H1 (cell line): Measurements from ENCODE around the gene CACNG8. TPM values are rescaled to one million over a fixed set of nuclear protein-coding genes. Genes with fewer than 3 reads are reported as not detected.

Source experiments
- CTCF ChIA-PET: fragments of 300-600 bp; sonication (Branson Sonifier 250); formaldehyde crosslinking; loops from one replicate; lab custom pipeline; 2021; ENCODE audit not compliant: partially characterized antibody; lab: Charles Lee
- POLR2A ChIA-PET: fragments of 300-600 bp; sonication (Branson Sonifier 250); formaldehyde crosslinking; loops from one replicate; lab custom pipeline; 2021; ENCODE audit warnings: inconsistent platforms; ENCODE audit not compliant: partially characterized antibody; lab: Charles Lee
- DNase-seq, 2 experiments: peaks; one replicate each; pipeline versions ENCODE4 v3.0.0 to v3.0.0-alpha.2; 2010 to 2022; ENCODE audit warnings: low spot score in 2 of 2, low read depth in 1 of 2, mixed read lengths in 1 of 2
- FAIRE-seq: peaks from 2 replicates; lab custom pipeline; 2011; peaks lifted over from hg19 to GRCh38; lab: Jason Lieb, UNC
- H2AFZ ChIP-seq: 2 replicates; pipeline ENCODE4 v1.8.1; 2012; ENCODE audit warnings: low read length, inconsistent platforms
- H2AK5ac ChIP-seq: 2 replicates; pipeline ENCODE4 v1.6.1; 2013; ENCODE audit warnings: low read depth, low read length
- H2BK120ac ChIP-seq: replicated peaks from 2 replicates; pipeline ENCODE3; 2013; ENCODE audit warnings: low read depth, low read length, inconsistent platforms
- H2BK12ac ChIP-seq: 2 replicates; pipeline ENCODE4 v1.6.1; 2013; ENCODE audit warnings: low read depth, low read length
- H2BK15ac ChIP-seq: 2 replicates; pipeline ENCODE4 v1.6.1; 2013; ENCODE audit warnings: low read length
- H2BK20ac ChIP-seq: 2 replicates; pipeline ENCODE4 v1.6.1; 2013; ENCODE audit warnings: low read length
- H2BK5ac ChIP-seq: 2 replicates; pipeline ENCODE4 v1.6.1; 2013; ENCODE audit warnings: low read depth, low read length
- H3K14ac ChIP-seq: 2 replicates; pipeline ENCODE4 v1.6.1; 2013; ENCODE audit warnings: inconsistent platforms; ENCODE audit not compliant: insufficient read length
- H3K18ac ChIP-seq: 2 replicates; pipeline ENCODE4 v1.6.1; 2013; ENCODE audit warnings: low read length; ENCODE audit errors: extremely low read depth
- H3K23ac ChIP-seq: 2 replicates; pipeline ENCODE4 v1.6.1; 2013; ENCODE audit warnings: inconsistent platforms; ENCODE audit not compliant: insufficient read length
- H3K23me2 ChIP-seq: 2 replicates; pipeline ENCODE4 v1.6.1; 2013; ENCODE audit warnings: low read depth, low read length
- H3K27ac ChIP-seq: 2 replicates; pipeline ENCODE4 v1.6.1; 2011; ENCODE audit warnings: low read depth, low read length, inconsistent platforms
- H3K27me3 ChIP-seq, 4 experiments: replicated peaks in 1 of 4; 1 replicate in 1 of 4; 2 replicates in 3 of 4; pipeline versions ENCODE4 v1.6.1 to v1.8.1; 2011 to 2013; ENCODE audit warnings: low read length in 3 of 4, mild to moderate bottlenecking in 3 of 4, inconsistent platforms in 2 of 4, mixed read lengths in 2 of 4, moderate library complexity in 1 of 4; ENCODE audit not compliant: control insufficient read depth in 3 of 4, insufficient read depth in 3 of 4; ENCODE audit errors: extremely low read depth in 1 of 4
- H3K36me3 ChIP-seq, 4 experiments: 2 replicates each; pipeline versions ENCODE4 v1.6.1 to v1.8.1; 2011 to 2013; ENCODE audit warnings: mild to moderate bottlenecking in 4 of 4, low read length in 3 of 4, moderate library complexity in 2 of 4, control low read depth in 1 of 4, inconsistent platforms in 1 of 4; ENCODE audit not compliant: insufficient read depth in 4 of 4, control insufficient read depth in 2 of 4
- H3K4ac ChIP-seq: replicated peaks from 2 replicates; pipeline ENCODE3; 2013; ENCODE audit warnings: low read length, low read depth, mixed read lengths, inconsistent platforms; ENCODE audit not compliant: insufficient read length
- H3K4me1 ChIP-seq, 4 experiments: replicated peaks in 1 of 4; 1 replicate in 1 of 4; 2 replicates in 3 of 4; pipeline versions ENCODE4 v1.6.1 to v1.8.1; 2011 to 2013; ENCODE audit warnings: low read length in 3 of 4, inconsistent platforms in 2 of 4, mixed read lengths in 1 of 4; ENCODE audit not compliant: insufficient read depth in 4 of 4, control insufficient read depth in 3 of 4
- H3K4me2 ChIP-seq, 2 experiments: 2 replicates each; pipeline versions ENCODE4 v1.6.1 to v1.8.1; 2011 to 2013; ENCODE audit warnings: low read depth in 2 of 2, low read length in 2 of 2, control low read depth in 1 of 2, inconsistent platforms in 1 of 2, mild to moderate bottlenecking in 1 of 2; ENCODE audit not compliant: insufficient read depth in 1 of 2
- H3K4me3 ChIP-seq, 4 experiments: fragments of 200-600, 300-600 bp in 1 of 4; sonication (generic), shearing (Covaris generic), sonication (Bioruptor Twin) in 1 of 4; 2 replicates each; pipeline versions ENCODE4 v1.5.1 to v1.8.1; 2011 to 2016; ENCODE audit warnings: low read length in 4 of 4, low read depth in 3 of 4, control low read depth in 2 of 4, inconsistent platforms in 2 of 4, mild to moderate bottlenecking in 2 of 4, mixed read lengths in 1 of 4, moderate library complexity in 1 of 4; ENCODE audit not compliant: insufficient read depth in 2 of 4; ENCODE audit errors: extremely low read depth in 1 of 4
- H3K56ac ChIP-seq: replicated peaks from 2 replicates; pipeline ENCODE3; 2013; ENCODE audit warnings: low read depth, mild to moderate bottlenecking, mixed read lengths, low read length, inconsistent platforms; ENCODE audit not compliant: insufficient read length
- H3K79me1 ChIP-seq: 2 replicates; pipeline ENCODE4 v1.6.1; 2013; ENCODE audit warnings: low read depth, low read length, control low read depth
- H3K79me2 ChIP-seq, 2 experiments: 2 replicates each; pipeline versions ENCODE4 v1.6.1 to v1.8.1; 2012 to 2013; ENCODE audit warnings: low read length in 2 of 2, mild to moderate bottlenecking in 2 of 2, inconsistent platforms in 1 of 2; ENCODE audit not compliant: insufficient read depth in 2 of 2, control insufficient read depth in 1 of 2
- H3K9ac ChIP-seq, 4 experiments: replicated peaks in 1 of 4; 1 replicate in 1 of 4; 2 replicates in 3 of 4; pipeline versions ENCODE4 v1.6.1 to v1.8.1; 2011 to 2013; ENCODE audit warnings: low read depth in 3 of 4, low read length in 3 of 4, control low read depth in 2 of 4, mild to moderate bottlenecking in 2 of 4, moderate library complexity in 2 of 4, inconsistent platforms in 1 of 4; ENCODE audit errors: extremely low read depth in 1 of 4
- H3K9me3 ChIP-seq, 2 experiments: 2 replicates each; pipeline versions ENCODE4 v1.6.1 to v1.8.1; 2012 to 2013; ENCODE audit warnings: mild to moderate bottlenecking in 2 of 2, moderate library complexity in 2 of 2, control low read depth in 1 of 2, inconsistent platforms in 1 of 2, low read depth in 1 of 2, low read length in 1 of 2, mixed read lengths in 1 of 2; ENCODE audit not compliant: insufficient read depth in 2 of 2
- H4K20me1 ChIP-seq, 2 experiments: replicated peaks in 1 of 2; 2 replicates each; pipeline versions ENCODE3 to v1.8.1; 2011 to 2013; ENCODE audit warnings: inconsistent platforms in 2 of 2, low read length in 2 of 2, mild to moderate bottlenecking in 1 of 2; ENCODE audit not compliant: insufficient read depth in 2 of 2, control insufficient read depth in 1 of 2
- H4K5ac ChIP-seq: 2 replicates; pipeline ENCODE4 v1.6.1; 2013; ENCODE audit warnings: low read length, low read depth, mixed read lengths, inconsistent platforms; ENCODE audit not compliant: insufficient read length
- H4K8ac ChIP-seq: 2 replicates; pipeline ENCODE4 v1.8.0; 2013; ENCODE audit warnings: mild to moderate bottlenecking, moderate library complexity, low read length, inconsistent platforms; ENCODE audit not compliant: insufficient read depth; ENCODE audit errors: extremely low read depth
- H4K91ac ChIP-seq: replicated peaks from 2 replicates; pipeline ENCODE3; 2013; ENCODE audit warnings: low read length, mixed read lengths, inconsistent platforms; ENCODE audit not compliant: insufficient read length
- BCL11A ChIP-seq, 2 experiments: IDR thresholded peaks; one replicate each; pipeline ENCODE4 v1.6.1; 2011; ENCODE audit warnings: low read depth in 2 of 2, low read length in 2 of 2, mild to moderate bottlenecking in 2 of 2
- E2F6 ChIP-seq: IDR thresholded peaks from 2 replicates; pipeline ENCODE4 v1.6.1; 2012; ENCODE audit warnings: inconsistent platforms
- KDM4A ChIP-seq: IDR thresholded peaks from one replicate; pipeline ENCODE4 v1.7.1; 2012; ENCODE audit warnings: low read depth, mild to moderate bottlenecking, moderate library complexity, low read length, inconsistent platforms; ENCODE audit not compliant: severe bottlenecking
- MAFK ChIP-seq: IDR thresholded peaks from 2 replicates; pipeline ENCODE4 v1.6.1; 2012; ENCODE audit warnings: low read depth, mild to moderate bottlenecking, improper control_type of control experiment, low read length
- MAX ChIP-seq: IDR thresholded peaks from 2 replicates; pipeline ENCODE4 v1.6.1; 2012; ENCODE audit warnings: inconsistent platforms
- WGBS, 2 experiments: shearing (Covaris generic) in 1 of 2; methylation state at CpG; one replicate each; pipeline versions ENCODE4 v1.1.6 to v1.1.7; 2013 to 2015; ENCODE audit warnings: low lambda C conversion rate in 2 of 2, mixed read lengths in 2 of 2, inconsistent platforms in 1 of 2, low coverage in 1 of 2, missing lambda C conversion rate in 1 of 2; ENCODE audit not compliant: insufficient replicate concordance in 2 of 2, insufficient coverage in 1 of 2, insufficient read length in 1 of 2; ENCODE audit errors: extremely low coverage in 1 of 2, missing lambda C conversion rate in 1 of 2; 5-methylcytosine and 5-hydroxymethylcytosine counted together
- polyA plus RNA-seq, 7 experiments: library from polyadenylated mRNA; depleted of rRNA in 3 of 7; stranded (reverse) in 5 of 7; unstranded in 2 of 7; fragments of >200 nt in 5 of 7; fragments of 200-250 nt in 2 of 7; gene quantifications; 1 replicate in 5 of 7; 2 replicates in 1 of 7; 4 replicates in 1 of 7; pipeline versions ENCODE4 v1.2.1 to v1.2.3, GENCODE V29; 2011 to 2013; ENCODE audit warnings: missing spikeins in 2 of 7, mixed read lengths in 2 of 7
- total RNA-seq: library from RNA; stranded (reverse); fragmentation: NEBNext Ultra II Directional; extraction: Animal tissue kit (Norgen Biotek cat#: 25700); gene quantifications from 2 replicates; pipeline ENCODE4 v1.2.1, GENCODE V29; 2021

Gene CACNG8
- total and polyA plus RNA-seq, 2 of the 8 experiments (the other 6 are each of a cell fraction or from before 2014, with no cell fraction given): 0.41 to 4.5 TPM

- Histone ChIP-seq H3K23me2 (no peaks in the 10 kb centered on the region), H4K91ac (peak overlapping the region; percentile 25), H3K4me2 (no peak overlapping the region), H3K9me3 (no peaks in the 10 kb centered on the region), H3K79me1 (no peaks in the 10 kb centered on the region), H3K27me3 (no peaks in the 10 kb centered on the region), H4K8ac (no peak overlapping the region), H2BK120ac (no peak overlapping the region), H2BK5ac (no peak overlapping the region), H4K20me1 (no peaks in the 10 kb centered on the region), H3K4me1 (peaks cover 0 to 12% (median 5%) of the 10 kb centered on the region in 4 experiments; a peak in 4 of 7 replicates), H4K5ac (no peak overlapping the region), H3K18ac (no peak overlapping the region), H3K9ac (no peak overlapping the region), H3K56ac (no peak overlapping the region), H3K14ac (no peak overlapping the region), H3K27ac (no peak overlapping the region), H3K36me3 (no peaks in the 10 kb centered on the region), H2BK20ac (peak overlapping the region; percentile 55; the same call in 1 of the 2 replicates), H3K79me2 (no peaks in the 10 kb centered on the region), H2BK12ac (peak overlapping the region; percentile 84; the same call in 1 of the 2 replicates), H2BK15ac (peak overlapping the region; percentile 72; the same call in 1 of the 2 replicates), H2AFZ (no peak overlapping the region), H3K4me3 (no peak overlapping the region), H3K23ac (no peak overlapping the region), H3K4ac (no peak overlapping the region), H2AK5ac (no peak overlapping the region)
- TF ChIP-seq MAX (peak; percentile 78), KDM4A (no peak), BCL11A (IDR thresholded peaks at IDR 0.05; ENCODE audit: low read depth in 2 of 2, low read length in 2 of 2) (no peak), E2F6 (peak; percentile 69; the same call in 1 of the 2 replicates), MAFK (no peak)
- ChIA-PET POLR2A (interaction anchor here (0.7 to 1.7 kb wide), 8 partner anchors 8 to 124 kb away, joined by 3 to 4 read pairs (median 4); no protein-coding TSS in a partner anchor), CTCF (interaction anchor here (0.7 to 4.9 kb wide), 11 partner anchors 10 to 222 kb away, joined by 3 to 36 read pairs (median 4); no protein-coding TSS in a partner anchor)
- FAIRE-seq (no peak), DNase-seq (no peak)
- 75% methylated on average over 18 of the region's 19 CpGs; no CpG with 5 or more reads in 1 of the 2 experiments for WGBS, 2 experiments
These were observed 52.3 kb downstream of the CACNG8 start for GRCh38 chr19:54014920-54015560.
